Measurements from ENCODE around the gene KLHDC7B. TPM values are rescaled to one million over a fixed set of nuclear protein-coding genes. Genes with fewer than 3 reads are reported as not detected.

Gene KLHDC7B
- total RNA-seq, 1 donor from 2014 or later, result 0.77 TPM

DNA sequence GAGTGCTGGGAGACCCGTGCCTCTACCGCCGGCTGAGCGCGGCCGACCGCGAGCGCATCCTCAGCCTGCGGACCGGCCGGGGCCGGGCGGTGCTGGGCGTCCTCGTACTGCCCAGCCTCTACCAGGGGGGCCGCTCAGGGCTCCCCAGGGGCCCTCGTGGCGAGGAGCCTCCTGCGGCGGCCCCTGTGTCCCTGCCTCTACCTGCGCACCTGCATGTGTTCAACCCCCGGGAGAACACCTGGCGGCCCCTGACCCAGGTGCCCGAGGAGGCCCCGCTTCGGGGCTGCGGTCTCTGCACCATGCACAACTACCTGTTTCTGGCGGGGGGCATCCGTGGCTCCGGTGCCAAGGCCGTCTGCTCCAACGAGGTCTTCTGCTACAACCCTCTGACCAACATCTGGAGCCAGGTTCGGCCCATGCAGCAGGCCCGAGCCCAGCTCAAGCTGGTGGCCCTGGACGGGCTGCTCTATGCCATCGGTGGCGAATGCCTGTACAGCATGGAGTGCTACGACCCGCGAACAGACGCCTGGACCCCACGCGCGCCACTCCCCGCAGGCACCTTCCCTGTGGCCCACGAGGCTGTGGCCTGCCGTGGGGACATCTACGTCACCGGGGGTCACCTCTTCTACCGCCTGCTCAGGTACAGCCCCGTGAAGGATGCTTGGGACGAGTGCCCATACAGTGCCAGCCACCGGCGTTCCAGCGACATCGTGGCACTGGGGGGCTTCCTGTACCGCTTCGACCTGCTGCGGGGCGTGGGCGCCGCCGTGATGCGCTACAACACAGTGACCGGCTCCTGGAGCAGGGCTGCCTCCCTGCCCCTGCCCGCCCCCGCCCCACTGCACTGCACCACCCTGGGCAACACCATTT is 3.5 kb downstream of the KLHDC7B start:
- peaks cover 31% of the 10 kb centered on the region for H3K4me1 ChIP-seq
- H3K9me3 ChIP-seq, result no peaks in the 10 kb centered on the region
- TF ChIP-seq, protein P1, sequence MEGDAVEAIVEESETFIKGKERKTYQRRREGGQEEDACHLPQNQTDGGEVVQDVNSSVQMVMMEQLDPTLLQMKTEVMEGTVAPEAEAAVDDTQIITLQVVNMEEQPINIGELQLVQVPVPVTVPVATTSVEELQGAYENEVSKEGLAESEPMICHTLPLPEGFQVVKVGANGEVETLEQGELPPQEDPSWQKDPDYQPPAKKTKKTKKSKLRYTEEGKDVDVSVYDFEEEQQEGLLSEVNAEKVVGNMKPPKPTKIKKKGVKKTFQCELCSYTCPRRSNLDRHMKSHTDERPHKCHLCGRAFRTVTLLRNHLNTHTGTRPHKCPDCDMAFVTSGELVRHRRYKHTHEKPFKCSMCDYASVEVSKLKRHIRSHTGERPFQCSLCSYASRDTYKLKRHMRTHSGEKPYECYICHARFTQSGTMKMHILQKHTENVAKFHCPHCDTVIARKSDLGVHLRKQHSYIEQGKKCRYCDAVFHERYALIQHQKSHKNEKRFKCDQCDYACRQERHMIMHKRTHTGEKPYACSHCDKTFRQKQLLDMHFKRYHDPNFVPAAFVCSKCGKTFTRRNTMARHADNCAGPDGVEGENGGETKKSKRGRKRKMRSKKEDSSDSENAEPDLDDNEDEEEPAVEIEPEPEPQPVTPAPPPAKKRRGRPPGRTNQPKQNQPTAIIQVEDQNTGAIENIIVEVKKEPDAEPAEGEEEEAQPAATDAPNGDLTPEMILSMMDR (IDR thresholded peaks at IDR 0.05), result no peak
- peak in 1 of 2 donors; percentile 0 for ATAC-seq
- intact Hi-C loops (cut with DNase I), result no loop called here
- H3K27ac ChIP-seq, result peak overlapping the region; percentile 60
- peaks cover 43% of the 10 kb centered on the region for H3K27me3 ChIP-seq (ENCODE audit: low read depth)
- DNase-seq, result peak; percentile 44
- peak overlapping the region; percentile 48 for H3K4me3 ChIP-seq
- H3K36me3 ChIP-seq, result no peaks in the 10 kb centered on the region

DNA sequence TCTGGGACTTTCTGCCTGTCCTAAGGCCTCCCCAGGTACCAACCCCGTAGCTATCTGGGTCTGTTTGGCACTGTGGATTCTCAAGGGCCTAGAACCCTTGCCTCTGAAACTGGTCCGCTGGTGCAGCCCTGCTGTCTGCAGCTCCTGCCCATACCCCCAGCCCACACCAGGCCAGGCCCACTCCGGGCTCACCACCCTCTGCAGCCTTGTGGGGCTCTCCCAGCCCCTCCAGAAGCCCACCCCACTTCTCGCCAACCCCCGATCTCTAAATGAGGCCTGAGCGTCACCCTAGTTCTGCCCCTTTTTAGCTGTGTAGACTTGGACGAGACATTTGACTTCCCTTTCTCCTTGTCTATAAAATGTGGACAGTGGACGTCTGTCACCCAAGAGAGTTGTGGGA is 4.7 kb downstream of the KLHDC7B start:
- Histone ChIP-seq H3K27ac (no peak overlapping the region), H3K4me3 (no peak overlapping the region), H3K36me3 (no peaks in the 10 kb centered on the region), H3K27me3 (ENCODE audit: low read depth) (peaks cover 36% of the 10 kb centered on the region), H3K4me1 (peaks cover 19% of the 10 kb centered on the region), H3K9me3 (no peaks in the 10 kb centered on the region)
- ATAC-seq (no peak), DNase-seq (no peak)
- TF ChIP-seq, protein P1 (IDR thresholded peaks at IDR 0.05), result no peak
- intact Hi-C loops (cut with DNase I), result no loop called here

DNA sequence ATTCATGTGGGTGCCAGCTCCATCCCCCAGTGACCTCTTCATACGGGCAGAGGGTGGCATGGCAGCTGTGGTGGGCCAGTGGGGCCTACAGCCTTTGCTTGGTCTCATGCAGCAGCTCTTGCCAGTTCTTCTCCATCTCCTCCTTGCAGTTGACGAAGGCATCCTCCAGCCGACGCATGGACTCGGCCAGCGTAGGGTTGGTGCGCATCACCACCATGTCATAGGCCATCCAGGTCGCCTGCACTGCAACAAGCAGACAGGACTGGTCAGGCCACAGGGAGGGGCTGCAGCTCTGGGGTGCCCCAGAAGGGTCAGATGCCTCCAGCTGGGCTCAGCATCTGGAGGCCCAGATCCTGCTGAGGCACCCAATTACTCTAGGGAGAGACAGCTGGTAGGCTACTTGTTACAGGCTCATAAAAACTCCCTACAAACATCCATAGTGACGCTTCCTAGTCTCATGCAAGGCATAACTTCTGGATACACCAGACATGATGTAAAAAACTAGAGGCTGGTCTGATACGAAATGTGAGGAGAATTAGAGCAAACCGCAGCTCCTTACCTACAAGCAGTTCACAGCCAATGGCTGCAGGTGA is 5.6 kb downstream of the KLHDC7B start:
- ATAC-seq (no peak), DNase-seq (peak; percentile 41)
- H3K9me3 ChIP-seq, result no peaks in the 10 kb centered on the region
- intact Hi-C loops (cut with DNase I), result no loop called here
- H3K4me3 ChIP-seq, result no peak overlapping the region
- no peaks in the 10 kb centered on the region for H3K36me3 ChIP-seq
- no peak overlapping the region for H3K27ac ChIP-seq
- H3K4me1 ChIP-seq, result peaks cover 18% of the 10 kb centered on the region
- TF ChIP-seq, protein P1 (IDR thresholded peaks at IDR 0.05), result no peak
- peaks cover 32% of the 10 kb centered on the region for H3K27me3 ChIP-seq (ENCODE audit: low read depth)

DNA sequence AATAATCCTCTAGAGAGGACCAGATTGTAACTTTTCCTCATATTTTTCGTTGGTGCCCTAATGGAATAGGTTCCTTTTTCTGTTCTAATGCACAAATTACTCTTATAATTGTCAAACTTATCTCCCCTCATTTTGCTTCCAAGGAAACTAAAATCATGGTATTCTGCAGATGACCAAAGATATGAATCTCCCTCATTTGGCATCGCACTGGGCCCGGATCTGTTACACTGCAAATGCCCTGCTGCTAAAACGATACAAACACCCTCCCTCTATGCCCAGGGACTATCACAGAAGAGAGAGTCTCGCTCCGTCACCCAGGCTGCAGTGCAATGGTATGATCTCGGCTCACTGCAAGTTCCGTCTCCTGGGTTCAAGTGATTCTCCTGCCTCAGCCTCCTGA is 7.6 kb downstream of the KLHDC7B start:
- no peak for ATAC-seq
- peaks cover 11% of the 10 kb centered on the region for H3K4me1 ChIP-seq
- H3K27me3 ChIP-seq (ENCODE audit: low read depth), result peaks cover 16% of the 10 kb centered on the region
- no peak for DNase-seq
- no peak overlapping the region for H3K27ac ChIP-seq
- intact Hi-C loops (cut with DNase I), result no loop called here
- TF ChIP-seq, protein P1 (IDR thresholded peaks at IDR 0.05), result no peak
- no peaks in the 10 kb centered on the region for H3K9me3 ChIP-seq
- H3K36me3 ChIP-seq, result no peaks in the 10 kb centered on the region
- no peak overlapping the region for H3K4me3 ChIP-seq

DNA sequence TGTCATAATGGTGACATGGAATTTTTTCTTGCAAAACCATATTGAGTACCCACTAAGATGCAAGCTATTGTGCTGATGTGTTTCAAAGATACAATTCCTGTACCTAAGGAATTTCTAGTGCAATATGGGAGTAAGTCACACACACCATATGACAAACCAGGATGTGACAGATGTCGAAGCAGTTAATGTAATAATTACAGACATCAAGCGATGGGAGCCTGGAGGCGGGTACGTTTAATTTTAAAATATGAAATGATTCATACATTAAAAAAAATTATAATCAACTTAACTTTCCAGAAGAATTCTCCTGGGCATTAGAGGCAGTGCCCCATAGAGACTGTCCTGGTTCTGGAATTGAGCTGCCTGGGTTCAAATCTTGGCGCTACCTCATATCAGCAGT is 11.0 kb downstream of the KLHDC7B start:
- intact Hi-C loops (cut with DNase I), result no loop called here
- H3K27me3 ChIP-seq (ENCODE audit: low read depth), result no peaks in the 10 kb centered on the region
- ATAC-seq (no peak), DNase-seq (no peak)
- H3K4me3 ChIP-seq, result no peak overlapping the region
- no peak overlapping the region for H3K27ac ChIP-seq
- TF ChIP-seq, protein P1 (IDR thresholded peaks at IDR 0.05), result no peak
- H3K4me1 ChIP-seq, result no peaks in the 10 kb centered on the region
- H3K36me3 ChIP-seq, result no peaks in the 10 kb centered on the region
- H3K9me3 ChIP-seq, result no peaks in the 10 kb centered on the region

Data from lower lobe of right lung (tissue), 2 donors.